IPS-NIHi11 (cell line): ENCODE data around the gene MGARP.
"Not testable (repeated sequence)": the region's sequence is repeated elsewhere in the genome, so short reads cannot be mapped to it uniquely, and the experiment has no call there.

Experiments
- DNase-seq: peaks from one replicate; pipeline ENCODE4 v3.0.0; 2012; ENCODE audit warnings: mixed read lengths, low spot score

The MGARP gene

GRCh38 chr4:139295206-139295941, 15.3 kb upstream of the MGARP start:
- DNase-seq, result peak; percentile 92

GRCh38 chr4:139286186-139286698, 6.2 kb upstream of the MGARP start:
- no peak for DNase-seq

DNA sequence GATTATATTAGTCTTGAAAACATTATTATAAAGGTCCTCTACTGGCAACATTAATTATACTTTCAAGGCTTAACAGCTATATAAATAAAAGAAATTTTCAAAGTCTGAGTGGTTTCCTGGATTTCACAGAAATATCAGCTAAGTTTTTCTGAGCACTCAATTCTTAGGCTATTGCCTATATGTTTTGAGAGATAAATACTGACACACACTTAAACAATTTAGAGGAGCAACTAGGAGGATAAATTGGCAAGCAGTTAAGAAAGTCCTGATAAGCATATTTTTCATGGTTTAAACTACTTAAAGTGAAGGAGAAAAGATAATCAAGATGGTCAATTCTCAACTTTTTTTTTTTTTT, 2.7 kb upstream of the MGARP start:
- no peak for DNase-seq

DNA sequence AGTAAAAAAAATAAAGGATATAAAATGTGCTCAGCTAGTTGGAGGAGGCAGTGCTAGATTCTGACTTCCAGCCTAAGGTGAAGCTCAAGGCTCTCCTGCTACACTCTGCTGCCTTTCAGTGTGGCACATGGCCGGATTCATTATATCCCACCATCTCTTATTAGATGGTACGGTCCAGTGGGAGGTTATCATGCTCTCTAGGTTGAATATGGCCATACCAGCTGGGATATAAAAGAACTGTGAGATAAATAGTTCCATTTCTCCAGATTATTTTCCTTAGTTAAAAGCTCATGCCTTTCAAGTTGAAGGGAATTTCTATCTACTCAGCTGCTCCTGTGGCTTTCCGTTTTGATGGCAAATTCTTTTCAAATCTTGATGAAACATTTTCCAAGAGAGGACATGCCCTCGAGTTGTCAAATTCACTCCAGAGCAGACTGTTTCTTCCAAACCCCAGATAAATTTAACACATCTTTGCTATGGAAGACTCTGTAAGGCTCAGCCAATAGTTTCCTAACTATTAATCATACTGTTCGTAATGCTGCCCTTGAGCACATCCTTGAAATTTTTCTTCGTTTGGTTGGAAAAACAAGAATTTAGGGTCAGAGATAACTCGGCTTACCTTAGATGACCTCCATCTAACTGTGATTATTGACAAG, 2.2 kb upstream of the MGARP start:
- no peak for DNase-seq

DNA sequence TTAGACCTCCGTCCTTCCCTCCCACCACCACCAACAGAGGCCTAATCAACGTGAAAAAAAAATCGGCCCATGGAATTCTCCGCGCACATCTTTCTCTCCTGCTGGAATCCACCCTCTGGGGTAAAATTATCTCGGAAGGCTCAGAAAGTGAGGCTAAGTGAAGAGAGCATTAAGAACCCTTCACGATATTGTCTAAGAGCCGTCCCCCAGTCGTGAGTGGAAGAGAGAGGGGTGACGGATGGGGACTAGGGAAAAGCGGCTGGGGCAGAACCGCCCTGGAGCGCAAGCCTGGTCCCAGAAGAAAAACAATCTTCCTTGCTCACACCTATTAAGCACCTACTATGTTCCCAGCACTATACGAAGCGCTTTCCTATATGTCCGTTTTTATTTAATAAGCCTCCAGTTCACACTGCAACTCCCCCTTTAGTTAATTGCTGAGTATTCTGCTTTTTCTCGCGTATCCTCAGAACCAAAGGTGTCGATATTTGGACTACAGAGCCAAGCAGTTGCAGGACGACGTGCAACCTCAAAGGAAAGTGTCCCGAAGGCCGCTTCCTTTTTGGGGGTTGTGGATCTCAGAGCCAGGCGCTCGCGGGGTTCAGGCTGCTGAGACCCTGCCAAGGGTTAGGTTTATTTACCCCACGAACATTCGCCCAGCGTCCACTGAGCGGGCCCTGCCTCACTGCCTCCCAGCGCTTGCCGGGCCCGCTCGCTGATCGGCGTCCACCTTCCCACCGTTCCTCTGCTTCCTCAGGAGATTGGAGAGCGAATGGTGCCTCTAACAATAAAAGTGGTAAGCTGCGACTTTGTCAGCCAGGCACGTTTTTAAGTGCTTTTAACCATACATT, 889 bp downstream of the MGARP start:
- no peak for DNase-seq

DNA sequence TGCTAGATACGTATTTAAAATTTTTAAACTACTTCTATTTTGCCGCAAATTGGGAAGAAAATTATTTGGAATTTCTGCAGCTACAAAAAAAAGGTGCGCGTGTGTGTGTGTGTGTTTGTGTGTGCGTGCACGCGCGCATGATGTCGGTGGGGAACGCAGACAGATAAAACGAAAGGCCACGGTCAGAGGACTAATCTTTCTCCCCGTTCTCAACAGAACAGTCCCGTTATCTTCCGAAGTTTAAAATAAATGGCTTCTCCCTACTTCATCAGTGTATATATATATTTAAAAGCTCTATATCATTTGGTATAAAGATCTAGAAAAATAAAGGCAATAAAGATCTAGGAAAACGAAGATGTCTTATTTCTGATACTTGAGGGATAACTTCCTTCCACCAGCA, 1.5 kb downstream of the MGARP start:
- DNase-seq, result no peak

DNA sequence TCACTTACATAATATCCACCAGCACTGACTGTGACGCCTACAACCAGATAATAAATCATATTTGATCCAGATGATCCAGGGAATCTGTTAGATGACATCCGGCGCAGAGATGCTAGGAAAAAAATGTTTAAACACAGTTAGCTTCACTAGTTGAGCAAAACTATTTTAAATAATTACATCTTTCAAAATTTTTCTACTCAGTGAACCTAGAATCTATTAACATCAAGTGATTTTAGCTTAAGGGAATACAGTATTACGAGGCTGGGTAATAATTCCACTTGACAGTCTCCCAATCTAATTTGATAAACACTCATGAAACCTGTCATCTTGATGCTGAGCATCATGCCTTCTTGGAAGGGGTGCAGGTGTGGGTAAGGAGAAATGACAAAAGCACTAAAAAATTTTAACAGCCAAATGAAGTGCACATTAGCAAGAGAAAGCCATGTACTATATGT, 4.7 kb downstream of the MGARP start:
- DNase-seq, result no peak

GRCh38 chr4:139274790-139275189, 5.2 kb downstream of the MGARP start:
- DNase-seq, result no peak

- DNase-seq, result no peak
Measured at GRCh38 chr4:139273835-139274234, 6.2 kb downstream of the MGARP start.

GRCh38 chr4:139267301-139267700, 12.7 kb downstream of the MGARP start:
- no peak for DNase-seq

DNA sequence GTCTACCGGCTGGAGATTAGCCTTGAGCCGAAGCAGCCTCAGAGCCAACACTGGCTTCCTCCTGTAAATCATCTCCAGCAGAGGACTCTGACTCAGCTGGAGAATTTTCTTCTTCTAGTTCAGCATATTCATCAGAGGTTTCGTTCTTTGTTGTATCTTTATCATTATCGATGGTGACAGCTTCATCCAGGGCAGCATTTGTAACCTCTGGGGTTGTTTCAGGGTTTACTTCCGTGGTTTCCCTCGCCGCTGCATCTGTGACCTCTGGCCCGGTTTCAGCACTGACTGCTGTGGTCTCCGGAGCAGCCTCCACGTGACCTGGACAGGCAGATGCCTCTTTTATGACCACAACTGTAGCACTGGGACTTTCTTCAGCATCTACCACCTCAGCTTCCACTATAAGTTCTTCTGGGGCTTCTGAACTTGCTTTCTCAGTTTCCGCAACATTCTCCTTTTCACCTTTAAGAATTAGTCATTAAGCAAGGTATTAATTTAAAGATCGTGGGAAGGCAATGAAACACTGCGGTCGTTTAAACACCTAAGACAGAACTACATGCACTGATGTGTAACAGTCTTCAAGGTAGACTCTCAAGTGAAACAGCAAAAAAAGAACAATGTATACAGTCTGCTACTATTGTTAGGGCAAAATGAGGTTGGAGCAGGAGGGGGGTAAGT, 13.3 kb downstream of the MGARP start:
- DNase-seq, result peak; percentile 50

DNA sequence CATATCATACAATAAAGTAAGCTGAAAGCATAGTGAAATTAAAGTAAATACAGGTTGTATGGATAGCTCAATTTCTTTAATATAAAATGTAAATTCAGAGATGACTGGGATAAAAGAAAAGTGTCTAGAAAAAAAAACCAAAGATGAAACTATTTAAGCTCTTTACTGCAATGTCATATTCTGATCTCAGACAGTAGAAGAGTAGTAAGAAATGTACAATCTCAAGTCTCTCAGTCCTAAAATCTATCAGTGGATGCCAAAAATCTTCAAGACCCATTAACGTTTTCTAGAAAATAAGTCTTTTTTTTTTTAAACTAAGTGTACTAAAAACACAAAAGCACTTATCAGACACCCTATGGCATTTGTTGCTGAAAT, 13.8 kb downstream of the MGARP start:
- DNase-seq, result no peak

- DNase-seq, result no peak
Measured at GRCh38 chr4:139265654-139266053, 14.4 kb downstream of the MGARP start.

DNA sequence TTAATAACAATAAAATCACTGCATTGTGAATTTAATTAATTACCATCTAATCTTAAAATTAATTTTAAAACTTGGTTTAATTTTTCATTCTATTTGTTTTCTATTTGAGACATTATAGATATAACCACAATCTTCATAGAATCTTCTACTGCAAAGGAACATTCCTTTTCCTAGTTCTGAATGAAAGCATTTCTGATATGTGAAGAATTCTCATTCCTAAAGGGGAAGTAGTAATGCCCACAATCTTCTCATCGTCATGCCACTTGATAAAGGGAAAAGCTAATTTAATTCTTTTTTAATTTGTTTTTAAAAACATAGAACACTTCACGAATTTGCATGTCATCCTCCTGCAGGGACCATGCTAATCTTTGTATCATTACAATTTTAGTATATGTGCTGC, 23.7 kb downstream of the MGARP start:
- DNase-seq, result no peak

DNA sequence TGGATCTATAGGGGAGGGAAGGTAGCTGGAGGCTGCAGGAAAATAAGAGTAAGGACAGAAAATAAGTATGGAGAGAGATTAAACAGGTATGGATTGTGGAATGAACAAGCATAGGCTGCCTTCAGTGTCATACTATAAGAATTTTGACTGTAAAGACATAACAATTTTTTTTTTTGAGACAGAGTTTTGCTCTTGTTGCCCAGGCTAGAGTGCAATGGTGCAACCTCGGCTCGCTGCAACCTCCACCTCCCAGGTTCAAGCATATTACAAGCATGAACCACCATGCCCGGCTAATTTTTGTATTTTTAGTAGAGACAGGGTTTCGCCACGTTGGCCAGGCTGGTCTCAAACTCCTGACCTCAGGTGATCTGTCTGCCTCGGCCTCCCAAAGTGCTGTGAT, 24.4 kb downstream of the MGARP start:
- not testable (repeated sequence) for DNase-seq

DNA sequence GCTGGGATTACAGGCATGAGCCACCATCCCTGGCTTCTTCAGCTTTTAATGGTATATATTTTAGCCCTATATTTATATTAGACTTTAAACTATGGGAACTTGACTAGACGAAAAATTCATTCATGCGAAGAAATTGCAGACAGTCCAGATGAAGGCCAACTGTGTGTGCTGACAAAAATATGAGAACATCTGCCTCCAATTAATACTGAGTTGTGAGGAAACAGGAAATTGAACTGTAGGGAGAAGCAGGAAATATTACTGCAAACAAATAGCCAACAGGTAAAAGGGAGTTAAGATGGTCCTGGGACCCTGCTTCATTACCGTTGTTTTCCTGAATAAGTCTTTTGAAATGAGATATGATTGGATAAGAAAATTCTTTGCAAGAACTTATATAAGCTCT, 26.3 kb downstream of the MGARP start:
- no peak for DNase-seq

- DNase-seq, result no peak
Measured at GRCh38 chr4:139253046-139253445, 27.0 kb downstream of the MGARP start.

DNA sequence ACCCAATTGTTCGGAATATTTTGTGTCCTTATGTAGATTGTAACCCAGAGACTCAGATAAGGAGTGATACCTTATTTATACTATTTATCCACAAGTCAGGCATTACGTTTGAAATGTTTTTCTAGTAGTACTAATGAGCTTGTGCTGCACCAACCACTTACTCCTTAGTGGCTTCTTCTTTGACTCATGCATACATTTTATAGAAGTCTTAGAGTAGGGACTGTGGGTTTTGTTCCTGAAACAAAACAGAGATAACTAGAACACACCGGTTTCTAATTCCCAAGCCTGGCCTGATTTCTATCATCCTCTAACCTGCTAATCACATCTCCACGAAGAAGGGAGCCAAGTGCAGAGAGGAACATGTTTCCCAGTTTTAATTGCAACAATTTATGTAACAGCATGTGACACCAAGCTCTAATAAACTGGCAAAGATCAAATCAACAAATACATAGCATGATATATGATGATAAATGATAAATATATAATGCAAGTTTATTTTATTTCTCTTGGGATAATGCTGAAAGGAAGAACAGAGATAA, 32.3 kb downstream of the MGARP start:
- no peak for DNase-seq

- no peak for DNase-seq
Measured at GRCh38 chr4:139247241-139247640, 32.8 kb downstream of the MGARP start.

DNA sequence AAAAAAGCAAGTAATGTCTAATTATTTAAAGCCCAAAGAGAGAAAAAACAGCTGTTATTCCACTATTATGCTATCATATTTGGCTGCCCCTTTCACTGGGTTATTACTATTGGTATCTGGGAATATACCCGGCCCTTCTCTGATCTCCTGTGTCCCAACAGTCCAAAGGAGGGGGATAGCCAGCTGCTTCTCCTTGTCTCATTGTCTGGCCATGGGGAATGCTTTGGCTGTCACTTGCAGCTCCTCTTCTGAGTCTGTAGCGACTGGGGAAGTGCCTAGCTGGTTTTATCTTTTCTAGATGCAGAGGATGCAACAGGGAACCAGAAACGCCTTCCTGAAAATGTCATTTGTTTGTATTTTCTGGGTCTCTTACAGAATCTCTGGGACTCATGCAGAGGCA, 33.9 kb downstream of the MGARP start:
- DNase-seq, result no peak

GRCh38 chr4:139245590-139245989, 34.4 kb downstream of the MGARP start:
- no peak for DNase-seq
